ENCODE data around the gene KTN1.

Gene KTN1

DNA sequence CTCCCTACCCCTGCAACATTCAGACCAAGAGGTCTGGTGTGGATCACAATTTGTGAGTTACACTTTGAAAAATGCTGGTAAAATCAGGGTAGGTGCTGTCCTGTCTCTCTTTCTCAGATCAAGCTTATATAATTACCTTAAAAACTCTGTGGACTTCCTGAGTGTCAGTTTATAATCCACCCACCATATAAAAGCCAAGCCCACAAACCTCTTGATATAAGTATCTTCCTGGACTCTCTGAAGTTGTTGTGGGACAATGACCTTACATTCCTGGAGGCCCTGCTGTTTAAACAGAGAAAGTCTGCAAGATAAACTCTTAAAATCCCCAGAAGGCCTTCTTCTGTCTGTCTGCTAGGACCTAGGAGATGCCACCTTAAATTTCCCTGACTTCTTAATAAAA, 11.4 kb upstream of the KTN1 start:
- no peak for DNase-seq
- Histone ChIP-seq H3K36me3 (no peaks in the 10 kb centered on the region), H3K27ac (no peak overlapping the region), H3K9me3 (ENCODE audit: severe bottlenecking) (no peaks in the 10 kb centered on the region), H3K4me3 (ENCODE audit: low read depth, low read length) (no peak overlapping the region), H3K27me3 (ENCODE audit: insufficient read depth, low read depth, severe bottlenecking) (no peaks in the 10 kb centered on the region)
- TF ChIP-seq, protein P1, sequence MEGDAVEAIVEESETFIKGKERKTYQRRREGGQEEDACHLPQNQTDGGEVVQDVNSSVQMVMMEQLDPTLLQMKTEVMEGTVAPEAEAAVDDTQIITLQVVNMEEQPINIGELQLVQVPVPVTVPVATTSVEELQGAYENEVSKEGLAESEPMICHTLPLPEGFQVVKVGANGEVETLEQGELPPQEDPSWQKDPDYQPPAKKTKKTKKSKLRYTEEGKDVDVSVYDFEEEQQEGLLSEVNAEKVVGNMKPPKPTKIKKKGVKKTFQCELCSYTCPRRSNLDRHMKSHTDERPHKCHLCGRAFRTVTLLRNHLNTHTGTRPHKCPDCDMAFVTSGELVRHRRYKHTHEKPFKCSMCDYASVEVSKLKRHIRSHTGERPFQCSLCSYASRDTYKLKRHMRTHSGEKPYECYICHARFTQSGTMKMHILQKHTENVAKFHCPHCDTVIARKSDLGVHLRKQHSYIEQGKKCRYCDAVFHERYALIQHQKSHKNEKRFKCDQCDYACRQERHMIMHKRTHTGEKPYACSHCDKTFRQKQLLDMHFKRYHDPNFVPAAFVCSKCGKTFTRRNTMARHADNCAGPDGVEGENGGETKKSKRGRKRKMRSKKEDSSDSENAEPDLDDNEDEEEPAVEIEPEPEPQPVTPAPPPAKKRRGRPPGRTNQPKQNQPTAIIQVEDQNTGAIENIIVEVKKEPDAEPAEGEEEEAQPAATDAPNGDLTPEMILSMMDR (IDR thresholded peaks at IDR 0.05; ENCODE audit: low read depth, low read length) = no peak

DNA sequence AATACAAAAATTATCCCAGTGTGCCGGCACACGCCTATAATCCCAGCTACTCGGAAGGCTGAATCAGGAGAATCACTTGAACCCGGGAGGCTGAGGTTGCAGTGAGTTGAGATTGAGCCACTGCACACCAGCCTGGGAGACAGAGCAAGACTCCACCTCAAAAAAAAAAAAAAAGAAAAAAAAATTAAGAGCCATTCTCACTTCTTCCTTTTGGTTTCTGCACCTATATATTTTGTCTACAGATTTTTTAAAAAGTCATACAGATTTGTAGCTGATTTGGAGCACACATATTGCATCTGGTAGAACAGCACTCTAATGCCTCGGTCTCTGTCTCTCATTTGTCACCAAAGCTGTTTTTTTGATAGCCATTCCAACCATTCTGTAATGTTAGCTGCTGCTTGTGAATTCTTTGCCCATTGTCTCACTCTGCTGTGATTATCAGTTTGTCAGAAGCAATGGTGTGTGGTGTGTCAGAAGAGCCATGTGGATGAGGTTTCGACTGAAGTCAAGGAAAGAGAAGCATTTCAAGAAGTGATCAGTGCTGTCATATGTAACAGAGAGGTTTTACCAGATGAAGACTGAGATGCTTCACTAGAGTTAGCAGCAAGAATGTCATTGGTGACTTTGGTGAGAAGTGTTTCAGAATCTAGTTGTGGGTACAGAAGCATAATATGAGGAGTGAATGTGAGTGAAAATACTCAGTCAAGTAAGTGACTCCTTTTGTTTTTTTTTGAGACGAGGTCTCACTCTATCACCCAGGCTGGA, 8.7 kb upstream of the KTN1 start:
- TF ChIP-seq, protein P1 (IDR thresholded peaks at IDR 0.05; ENCODE audit: low read depth, low read length) = no peak
- no peak for DNase-seq
- Histone ChIP-seq H3K9me3 (ENCODE audit: severe bottlenecking) (no peaks in the 10 kb centered on the region), H3K27ac (no peak overlapping the region), H3K36me3 (peaks cover 6% of the 10 kb centered on the region; the same call in 1 of the 2 replicates), H3K27me3 (ENCODE audit: insufficient read depth, low read depth, severe bottlenecking) (no peaks in the 10 kb centered on the region), H3K4me3 (ENCODE audit: low read depth, low read length) (no peak overlapping the region)

DNA sequence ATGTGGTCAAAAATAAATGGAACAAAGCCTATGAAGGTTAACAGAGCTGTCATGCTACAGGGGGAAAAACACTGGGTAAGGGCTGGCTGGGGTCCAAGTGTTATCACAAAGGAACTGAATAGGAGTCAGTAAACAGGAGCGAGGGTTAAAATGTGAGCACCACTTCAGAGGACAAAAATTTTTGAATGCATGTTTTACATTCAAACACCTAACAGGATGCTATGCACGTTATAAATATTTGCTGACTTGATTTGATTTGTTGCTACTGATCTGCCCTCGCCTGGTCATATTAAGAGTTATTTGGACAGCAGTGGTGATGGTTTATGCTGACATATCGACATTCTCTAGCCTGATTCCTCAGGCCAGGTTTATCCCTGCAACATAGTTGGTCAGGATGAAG, 7.4 kb upstream of the KTN1 start:
- H3K36me3 ChIP-seq = peaks cover 8% of the 10 kb centered on the region; the same call in 1 of the 2 replicates
- no peak for DNase-seq
- no peak overlapping the region for H3K27ac ChIP-seq
- no peaks in the 10 kb centered on the region for H3K9me3 ChIP-seq (ENCODE audit: severe bottlenecking)
- TF ChIP-seq, protein P1 (IDR thresholded peaks at IDR 0.05; ENCODE audit: low read depth, low read length) = no peak
- H3K27me3 ChIP-seq (ENCODE audit: insufficient read depth, low read depth, severe bottlenecking) = no peaks in the 10 kb centered on the region
- no peak overlapping the region for H3K4me3 ChIP-seq (ENCODE audit: low read depth, low read length)

DNA sequence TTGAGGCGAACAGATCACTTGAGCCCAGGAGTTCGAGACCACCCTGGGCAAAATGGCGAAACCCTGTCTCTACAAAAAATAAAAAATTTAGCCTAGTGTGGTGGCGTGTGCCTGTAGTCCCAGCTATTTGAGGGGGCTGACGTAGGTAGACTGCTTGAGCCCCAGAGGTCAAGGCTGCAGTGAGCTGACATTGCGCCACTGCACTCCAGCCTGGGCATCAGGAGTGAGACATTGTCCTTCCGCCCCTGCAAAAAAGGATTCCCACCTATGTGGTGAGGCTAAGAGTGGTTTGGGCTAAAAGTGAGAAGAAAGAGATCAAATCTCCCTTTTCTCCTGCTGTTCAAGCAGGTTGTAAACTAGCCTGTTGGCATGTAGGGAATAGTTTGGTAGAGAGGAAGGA, 5.0 kb upstream of the KTN1 start:
- TF ChIP-seq, protein P1 (IDR thresholded peaks at IDR 0.05; ENCODE audit: low read depth, low read length) = no peak
- H3K27me3 ChIP-seq (ENCODE audit: insufficient read depth, low read depth, severe bottlenecking) = no peaks in the 10 kb centered on the region
- no peak overlapping the region for H3K27ac ChIP-seq
- H3K4me3 ChIP-seq (ENCODE audit: low read depth, low read length) = no peak overlapping the region
- no peaks in the 10 kb centered on the region for H3K9me3 ChIP-seq (ENCODE audit: severe bottlenecking)
- no peak for DNase-seq
- peaks cover 8% of the 10 kb centered on the region; the same call in 1 of the 2 replicates for H3K36me3 ChIP-seq

DNA sequence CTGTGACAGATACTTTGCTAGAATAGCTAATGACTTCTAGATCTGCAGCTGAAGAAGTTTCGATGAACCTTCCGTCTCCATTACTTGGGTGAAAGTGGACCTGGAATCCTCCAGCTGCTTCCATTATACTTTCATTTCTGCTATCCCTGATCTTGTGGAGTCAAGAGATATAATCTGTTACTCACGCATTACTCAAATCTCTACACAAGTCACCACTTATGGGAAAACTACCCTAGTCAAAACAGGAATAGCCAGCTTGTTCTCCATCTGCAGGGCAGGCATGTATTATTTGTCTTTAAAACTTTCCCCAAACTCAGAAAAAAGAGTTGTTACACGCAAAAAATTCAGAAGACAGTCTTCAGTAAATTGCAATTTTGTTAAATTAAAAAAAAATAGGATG, 2.8 kb upstream of the KTN1 start:
- Histone ChIP-seq H3K27ac (no peak overlapping the region), H3K4me3 (ENCODE audit: low read depth, low read length) (no peak overlapping the region), H3K27me3 (ENCODE audit: insufficient read depth, low read depth, severe bottlenecking) (no peaks in the 10 kb centered on the region), H3K36me3 (peaks cover 11% of the 10 kb centered on the region), H3K9me3 (ENCODE audit: severe bottlenecking) (no peaks in the 10 kb centered on the region)
- TF ChIP-seq, protein P1 (IDR thresholded peaks at IDR 0.05; ENCODE audit: low read depth, low read length) = no peak
- no peak for DNase-seq

DNA sequence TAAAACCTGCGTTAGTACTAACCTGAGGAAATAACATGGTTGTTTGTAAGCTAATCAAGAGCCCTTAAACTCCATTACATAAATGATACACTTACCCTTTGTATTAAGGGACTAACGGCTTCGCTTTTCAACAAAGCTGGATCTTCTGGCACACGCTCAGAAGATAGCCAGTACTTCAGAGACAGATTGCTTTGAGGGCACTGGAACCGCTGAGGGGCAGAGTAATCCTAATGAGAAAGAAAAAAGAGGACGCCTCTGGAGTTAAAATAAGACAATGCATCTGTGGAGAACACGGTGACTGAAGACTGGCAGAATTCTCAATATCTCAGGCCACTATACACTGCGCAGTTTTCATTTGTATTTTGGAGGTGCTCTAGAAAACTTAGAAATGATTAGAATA, 1.5 kb upstream of the KTN1 start:
- H3K36me3 ChIP-seq = peaks cover 11% of the 10 kb centered on the region
- no peaks in the 10 kb centered on the region for H3K9me3 ChIP-seq (ENCODE audit: severe bottlenecking)
- TF ChIP-seq, protein P1 (IDR thresholded peaks at IDR 0.05; ENCODE audit: low read depth, low read length) = no peak
- peak overlapping the region; percentile 98 for H3K4me3 ChIP-seq (ENCODE audit: low read depth, low read length)
- no peaks in the 10 kb centered on the region for H3K27me3 ChIP-seq (ENCODE audit: insufficient read depth, low read depth, severe bottlenecking)
- peak overlapping the region; percentile 94 for H3K27ac ChIP-seq
- DNase-seq = peak; percentile 31
